Measurements from ENCODE around the gene LRPAP1. TPM values are rescaled to one million over a fixed set of nuclear protein-coding genes. Genes with fewer than 3 reads are reported as not detected.

LRPAP1 gene
- total RNA-seq, 1 experiment from 2014 or later: 90.8 TPM

GRCh38 chr4:3524920-3525319, 7.3 kb downstream of the LRPAP1 start (continued):
- TF ChIP-seq AR (CRISPR knock-in tag; IDR thresholded peaks at IDR 0.05) (no peak), PREB (CRISPR knock-in tag; IDR thresholded peaks at IDR 0.05; ENCODE audit: borderline replicate concordance) (no peak), ZNF512 (CRISPR knock-in tag; IDR thresholded peaks at IDR 0.05; ENCODE audit: borderline replicate concordance) (no peak), ATF3 (CRISPR knock-in tag; conservative IDR thresholded peaks at IDR 0.05) (no peak), ZNF263 (CRISPR knock-in tag; IDR thresholded peaks at IDR 0.05; ENCODE audit: low read depth) (no peak), HMGA2 (CRISPR knock-in tag; IDR thresholded peaks at IDR 0.05) (no peak), MXD4 (CRISPR knock-in tag; IDR thresholded peaks at IDR 0.05; ENCODE audit: borderline replicate concordance) (no peak), SMAD4 (CRISPR knock-in tag; IDR thresholded peaks at IDR 0.05) (no peak), OVOL2 (CRISPR knock-in tag; IDR thresholded peaks at IDR 0.05; ENCODE audit: borderline replicate concordance) (no peak)

GRCh38 chr4:3524349-3524748, 7.9 kb downstream of the LRPAP1 start:
- Mint-ChIP-seq H3K36me3 (peaks cover 25% of the 10 kb centered on the region), H3K9me3 (no peaks in the 10 kb centered on the region), H3K4me3 (no peak overlapping the region), H3K27ac (no peak overlapping the region), H3K4me1 (no peaks in the 10 kb centered on the region), H3K27me3 (ENCODE audit: low read depth) (no peaks in the 10 kb centered on the region)
- ChIA-PET POLR2A (no interaction called here), CTCF (interaction anchor here (4.7 kb wide), 1 partner anchor 9 kb away, joined by 25 read pairs; no protein-coding TSS in a partner anchor)
- peak; percentile 5 for DNase-seq (ENCODE audit: low spot score)
- no peak for TF ChIP-seq OVOL2 (CRISPR knock-in tag; IDR thresholded peaks at IDR 0.05; ENCODE audit: borderline replicate concordance)
- no peak for TF ChIP-seq USF1 (CRISPR knock-in tag; IDR thresholded peaks at IDR 0.05)
- no peak for TF ChIP-seq ZNF423 (CRISPR knock-in tag; IDR thresholded peaks at IDR 0.05)
- no peak for TF ChIP-seq JUN (CRISPR knock-in tag; IDR thresholded peaks at IDR 0.05)
- no peak for ATAC-seq

GRCh38 chr4:3523628-3524221, 8.5 kb downstream of the LRPAP1 start:
- no peak for ATAC-seq
- ChIA-PET POLR2A (no interaction called here), CTCF (no interaction called here)
- peaks cover 25% of the 10 kb centered on the region for H3K36me3 Mint-ChIP-seq
- no peaks in the 10 kb centered on the region for H3K27me3 Mint-ChIP-seq (ENCODE audit: low read depth)
- H3K4me3 Mint-ChIP-seq: no peak overlapping the region
- H3K4me1 Mint-ChIP-seq: no peaks in the 10 kb centered on the region
- H3K9me3 Mint-ChIP-seq: no peaks in the 10 kb centered on the region
- no peak overlapping the region for H3K27ac Mint-ChIP-seq
- peak; percentile 8 for DNase-seq (ENCODE audit: low spot score)
- no peak for TF ChIP-seq NR2C2 (CRISPR knock-in tag; IDR thresholded peaks at IDR 0.05)
- no peak for TF ChIP-seq AR (CRISPR knock-in tag; IDR thresholded peaks at IDR 0.05)
- TF ChIP-seq ELF4 (CRISPR knock-in tag; IDR thresholded peaks at IDR 0.05; ENCODE audit: low read depth): no peak
- no peak for TF ChIP-seq RELA (CRISPR knock-in tag; IDR thresholded peaks at IDR 0.05; ENCODE audit: borderline replicate concordance)
- TF ChIP-seq GTF2I (CRISPR knock-in tag; conservative IDR thresholded peaks at IDR 0.05): no peak
- TF ChIP-seq GABPB1 (CRISPR knock-in tag; IDR thresholded peaks at IDR 0.05): no peak
- no peak for TF ChIP-seq CREB1 (CRISPR knock-in tag; IDR thresholded peaks at IDR 0.05)
- no peak for TF ChIP-seq ZNF263 (CRISPR knock-in tag; IDR thresholded peaks at IDR 0.05; ENCODE audit: low read depth)
- no peak for TF ChIP-seq KAT7 (CRISPR knock-in tag; IDR thresholded peaks at IDR 0.05; ENCODE audit: borderline replicate concordance)
- no peak for TF ChIP-seq ESRRA (CRISPR knock-in tag; IDR thresholded peaks at IDR 0.05; ENCODE audit: borderline replicate concordance)
